ENCODE results near the gene MRPL24.
A peak's percentile ranks its signal among the peaks of the same experiment; 100 is the strongest.

Gene MRPL24

GRCh38 chr1:156726549-156727226 lies 14.2 kb downstream of the MRPL24 start (continued):
- no peak for TF ChIP-seq ZNF221 (tag by site-specific recombination; IDR thresholded peaks at IDR 0.05; ENCODE audit: borderline replicate concordance)
- 0 out of 2 replicates have a peak, but pooled peaks have one; percentile 15 for TF ChIP-seq ZBTB8A (tag by site-specific recombination; IDR thresholded peaks at IDR 0.05)
- TF ChIP-seq BCL6B (tag by site-specific recombination; IDR thresholded peaks at IDR 0.05): no peak
- TF ChIP-seq ZNF692 (tag by site-specific recombination; IDR thresholded peaks at IDR 0.05): peak; percentile 52; the same call in 1 of the 2 replicates
- TF ChIP-seq ZNF174 (tag by site-specific recombination; IDR thresholded peaks at IDR 0.05): no peak
- TF ChIP-seq ZNF223 (tag by site-specific recombination; IDR thresholded peaks at IDR 0.05): no peak
- no peak for TF ChIP-seq ZNF341 (tag by site-specific recombination; IDR thresholded peaks at IDR 0.05; ENCODE audit: low read depth)
- TF ChIP-seq ZNF169 (tag by site-specific recombination; IDR thresholded peaks at IDR 0.05): no peak
- peak; percentile 19; the same call in 1 of the 2 replicates for TF ChIP-seq KLF17 (tag by site-specific recombination; IDR thresholded peaks at IDR 0.05)
- no peak for TF ChIP-seq ZBTB26 (tag by site-specific recombination; optimal IDR thresholded peaks at IDR 0.05)
- TF ChIP-seq ZNF791 (tag by site-specific recombination; IDR thresholded peaks at IDR 0.05): no peak
- TF ChIP-seq BCL11A (tag by site-specific recombination; IDR thresholded peaks at IDR 0.05; ENCODE audit: low read depth): no peak
- TF ChIP-seq ZNF580 (tag by site-specific recombination; IDR thresholded peaks at IDR 0.05): peak; percentile 54; the same call in 1 of the 2 replicates
- TF ChIP-seq ZSCAN5A (tag by site-specific recombination; IDR thresholded peaks at IDR 0.05): no peak
- TF ChIP-seq ZNF24 (tag by site-specific recombination; IDR thresholded peaks at IDR 0.05): 0 out of 2 replicates have a peak, but pooled peaks have one; percentile 42
- TF ChIP-seq ZNF23 (tag by site-specific recombination; IDR thresholded peaks at IDR 0.05; ENCODE audit: borderline replicate concordance): no peak
- TF ChIP-seq ZBTB49 (tag by site-specific recombination; IDR thresholded peaks at IDR 0.05; ENCODE audit: low read depth): no peak
- TF ChIP-seq ZNF518A (tag by site-specific recombination; conservative IDR thresholded peaks at IDR 0.05; ENCODE audit: low read depth): no peak
- no peak for TF ChIP-seq KLF7 (tag by site-specific recombination; IDR thresholded peaks at IDR 0.05; ENCODE audit: borderline replicate concordance)
- TF ChIP-seq ZNF513 (tag by site-specific recombination; IDR thresholded peaks at IDR 0.05): no peak
- TF ChIP-seq ZNF658 (tag by site-specific recombination; IDR thresholded peaks at IDR 0.05): no peak
- no peak for TF ChIP-seq ZNF707 (tag by site-specific recombination; IDR thresholded peaks at IDR 0.05)

Data from HEK293 (cell line).